TTC549 (cell line): Measurements from ENCODE around the gene RTTN.

Experiments
- FAIRE-seq: peaks from 2 replicates; lab custom pipeline; 2012; peaks lifted over from hg19 to GRCh38; lab: Jason Lieb, UNC

The RTTN gene

GRCh38 chr18:70207181-70207580, 1.7 kb upstream of the RTTN start:
- FAIRE-seq, result no peak

DNA sequence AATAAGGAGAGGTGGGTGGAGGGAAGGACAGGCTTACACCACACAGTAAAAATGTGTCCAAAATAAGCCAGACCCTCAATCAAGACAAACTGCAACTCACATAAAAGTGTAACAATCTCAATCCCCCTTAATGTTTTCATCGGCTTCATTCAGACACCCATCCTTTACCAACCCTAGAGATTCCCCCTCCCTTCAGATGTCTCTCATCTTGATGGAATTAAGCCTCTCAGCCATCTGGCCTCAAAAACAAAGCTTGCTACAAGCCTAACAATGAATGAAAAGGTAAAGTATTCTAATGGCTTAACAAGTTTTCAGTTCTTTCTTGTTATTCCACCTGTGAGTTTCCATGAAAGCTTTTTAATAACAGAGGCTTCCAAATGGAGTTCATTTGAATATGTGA, 5.2 kb downstream of the RTTN start:
- FAIRE-seq, result no peak

DNA sequence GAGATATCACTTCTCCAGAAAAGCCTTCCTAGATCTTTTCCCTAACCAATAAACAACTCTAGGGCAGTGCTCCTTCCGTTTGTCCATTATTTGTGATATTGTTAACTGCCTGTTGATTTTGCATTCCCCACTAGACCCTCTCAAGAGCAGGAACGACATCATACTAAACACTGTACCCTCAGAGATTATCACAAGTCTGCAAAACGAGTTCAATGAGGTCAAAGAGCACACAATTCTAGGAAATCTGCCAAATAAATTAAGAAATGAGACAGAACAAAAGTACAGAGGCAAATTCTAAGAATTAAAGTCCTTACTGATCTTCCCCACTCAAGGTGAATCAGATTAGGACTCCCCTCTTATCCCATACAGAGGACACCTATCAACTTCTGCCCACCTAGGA, 7.6 kb downstream of the RTTN start:
- no peak for FAIRE-seq

GRCh38 chr18:70197026-70197425, 8.5 kb downstream of the RTTN start:
- FAIRE-seq, result no peak

- peak; percentile 87 for FAIRE-seq
Observed at GRCh38 chr18:70195852-70196434, 9.5 kb downstream of the RTTN start.

DNA sequence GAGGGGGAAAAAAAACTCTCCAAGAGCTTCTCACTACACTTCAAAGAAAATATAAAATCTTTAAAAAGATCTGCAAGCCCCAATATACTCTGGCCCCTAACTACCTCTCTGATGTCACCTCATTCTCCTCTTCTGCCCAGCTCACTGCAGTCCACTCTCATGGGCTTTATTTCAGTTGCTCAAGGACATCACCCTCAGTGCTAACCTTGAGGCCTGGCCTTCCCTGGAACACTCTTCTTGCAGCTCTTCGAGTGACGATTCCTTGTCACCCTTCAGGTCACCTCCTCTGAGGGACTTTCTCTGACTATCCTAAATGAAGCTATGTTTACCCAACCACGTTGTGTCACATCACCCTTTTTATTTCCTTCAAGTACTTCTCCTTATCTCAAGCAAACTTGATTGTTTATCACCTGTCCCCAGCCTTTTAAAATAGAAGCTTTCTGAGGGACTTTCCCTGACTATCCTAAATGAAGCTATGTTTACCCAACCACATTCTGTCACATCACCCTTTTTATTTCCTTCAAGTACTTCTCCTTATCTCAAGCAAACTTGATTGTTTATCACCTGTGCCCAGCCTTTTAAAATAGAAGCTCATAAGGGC, 10.4 kb downstream of the RTTN start:
- FAIRE-seq, result no peak

DNA sequence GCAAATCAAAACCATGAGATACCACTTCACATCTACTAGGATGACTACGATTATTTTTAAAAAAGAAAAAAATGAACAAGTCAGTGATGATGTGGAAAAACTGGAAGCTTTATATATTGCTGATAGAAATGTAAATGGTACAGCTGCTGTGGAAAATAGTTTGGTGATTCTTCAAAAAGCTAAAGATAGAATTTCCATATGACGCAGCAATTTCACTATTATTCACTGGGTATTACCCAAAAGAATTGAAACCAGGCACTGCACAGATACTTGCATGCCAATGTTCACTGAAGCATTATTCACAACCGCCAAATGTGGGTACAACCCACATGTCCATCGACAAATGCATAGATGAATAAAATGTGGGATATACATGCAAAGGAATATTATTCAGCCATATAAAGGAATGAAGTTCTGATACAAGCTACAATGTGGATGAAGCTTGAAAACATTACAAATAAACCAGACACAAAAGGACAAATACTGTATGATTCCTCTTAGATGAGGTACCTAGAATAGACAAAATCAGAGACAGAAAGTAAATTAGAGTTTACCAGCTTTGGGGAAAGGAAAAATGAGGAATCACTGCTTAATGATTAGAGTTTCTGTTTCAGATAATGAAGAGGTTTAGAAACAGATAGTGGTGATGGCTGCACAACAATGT, 11.1 kb downstream of the RTTN start:
- FAIRE-seq, result no peak

DNA sequence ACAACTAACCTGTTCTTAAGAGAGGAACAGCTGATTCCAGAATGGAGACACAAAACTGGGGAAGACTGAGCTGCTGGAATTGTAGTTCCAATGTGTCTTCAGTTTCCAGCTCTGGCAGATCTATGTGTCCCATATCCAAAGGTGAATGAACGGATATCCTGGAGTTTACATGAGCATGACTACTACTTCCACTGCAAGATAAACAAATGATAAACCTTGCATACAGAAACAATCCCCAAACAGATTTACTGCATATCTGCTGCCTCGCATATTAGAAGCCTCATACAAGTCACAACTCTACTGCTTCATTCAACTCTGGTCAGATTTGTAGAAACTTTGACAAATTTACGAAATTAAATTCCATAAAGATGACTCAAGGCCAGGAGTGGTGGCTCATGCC, 15.0 kb downstream of the RTTN start:
- FAIRE-seq, result no peak

DNA sequence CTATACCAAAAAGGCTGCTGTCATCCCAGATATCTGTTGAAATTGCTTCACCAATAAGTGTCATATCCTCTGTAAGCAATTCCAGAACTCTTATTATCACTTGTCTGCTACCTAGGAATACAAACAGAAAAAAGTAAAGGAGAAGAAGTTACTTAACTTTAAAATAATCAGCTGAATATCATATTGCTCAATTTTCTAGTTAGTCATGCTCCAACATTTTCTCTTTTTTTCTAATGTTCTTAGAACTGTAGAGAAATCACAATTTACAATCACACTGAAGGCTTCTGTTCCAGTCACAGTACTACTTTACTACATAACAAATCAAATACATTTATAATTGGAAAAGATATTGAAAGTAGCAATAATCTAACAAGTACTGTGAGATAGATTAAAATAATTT, 17.4 kb downstream of the RTTN start:
- FAIRE-seq, result no peak

GRCh38 chr18:70183441-70183840, 22.0 kb downstream of the RTTN start:
- FAIRE-seq, result no peak

DNA sequence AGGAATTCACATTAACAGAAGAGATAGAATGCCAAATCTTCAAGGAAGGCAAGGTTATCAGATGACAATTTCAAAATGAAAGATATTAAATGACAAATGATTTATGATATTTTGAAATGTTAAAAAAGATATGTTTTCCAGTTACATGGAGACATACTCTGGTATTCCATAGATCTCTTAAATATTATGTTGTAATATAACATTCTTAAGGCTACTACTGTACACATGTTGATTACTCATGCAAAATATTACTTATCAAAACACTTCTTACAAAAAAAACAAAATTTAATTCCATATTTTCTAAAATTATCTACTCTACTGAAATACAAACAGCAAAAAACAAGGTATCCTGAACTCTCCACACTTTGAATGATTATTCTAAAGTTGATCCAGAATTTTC, 22.9 kb downstream of the RTTN start:
- FAIRE-seq, result no peak

GRCh38 chr18:70181725-70182124, 23.8 kb downstream of the RTTN start:
- FAIRE-seq, result peak; percentile 28

DNA sequence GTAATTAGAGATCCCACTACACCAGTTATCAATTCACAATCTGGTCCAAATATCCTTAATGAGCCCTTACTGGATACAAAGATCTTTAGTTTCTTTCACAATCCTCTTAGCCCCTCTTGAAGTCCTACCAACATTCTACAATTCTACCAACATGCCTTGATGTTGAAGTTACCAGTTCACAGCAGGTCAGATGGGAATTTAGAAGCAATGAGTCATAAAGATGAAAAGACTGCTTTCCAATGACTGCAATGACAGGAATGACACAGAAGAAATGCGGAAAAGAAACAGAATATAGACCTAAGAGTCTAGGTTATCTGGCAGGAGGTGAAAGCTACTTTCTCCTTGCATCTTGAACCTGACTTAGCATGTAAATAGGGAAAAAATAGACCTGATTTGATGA, 24.5 kb downstream of the RTTN start:
- no peak for FAIRE-seq

GRCh38 chr18:70176537-70176936, 28.9 kb downstream of the RTTN start:
- FAIRE-seq, result no peak

DNA sequence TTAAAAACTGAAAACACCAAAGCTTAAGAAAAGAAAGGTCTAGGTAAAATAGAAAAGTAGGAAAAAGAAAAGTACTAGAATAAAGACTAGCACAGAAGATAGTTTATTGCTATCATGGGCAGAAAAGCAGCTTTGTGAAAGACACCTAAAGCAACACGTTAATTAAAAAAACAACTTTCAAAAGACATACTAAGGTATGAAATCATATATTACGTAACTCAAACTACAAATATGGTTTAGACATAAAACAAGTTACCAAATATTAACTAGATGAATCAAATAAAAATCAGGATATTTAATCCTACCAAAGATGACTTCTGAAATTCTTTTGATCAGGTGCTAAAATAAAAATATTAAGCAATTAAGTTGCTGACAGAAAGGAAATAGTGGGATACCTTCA, 30.3 kb downstream of the RTTN start:
- no peak for FAIRE-seq

- FAIRE-seq, result peak; percentile 90
Observed at GRCh38 chr18:70172225-70172624, 33.3 kb downstream of the RTTN start.

DNA sequence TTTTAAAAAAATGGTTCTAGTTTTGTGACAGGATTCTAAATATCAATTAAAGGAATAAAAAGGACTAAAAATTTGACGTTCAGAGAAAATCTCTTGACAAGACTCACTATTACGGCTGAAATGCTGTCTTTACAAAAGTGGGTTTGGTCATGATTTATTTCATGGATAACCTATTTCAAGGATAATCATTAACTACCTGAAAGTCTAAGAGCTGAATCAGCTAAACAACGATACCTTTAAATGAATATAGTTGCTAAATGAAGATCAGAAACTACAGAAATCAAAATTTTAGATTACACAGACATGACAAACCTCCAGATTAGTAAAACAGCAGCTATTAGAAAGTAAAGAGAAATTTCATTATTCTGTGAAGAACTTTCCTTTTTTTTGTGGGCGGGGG, 35.7 kb downstream of the RTTN start:
- FAIRE-seq, result no peak

DNA sequence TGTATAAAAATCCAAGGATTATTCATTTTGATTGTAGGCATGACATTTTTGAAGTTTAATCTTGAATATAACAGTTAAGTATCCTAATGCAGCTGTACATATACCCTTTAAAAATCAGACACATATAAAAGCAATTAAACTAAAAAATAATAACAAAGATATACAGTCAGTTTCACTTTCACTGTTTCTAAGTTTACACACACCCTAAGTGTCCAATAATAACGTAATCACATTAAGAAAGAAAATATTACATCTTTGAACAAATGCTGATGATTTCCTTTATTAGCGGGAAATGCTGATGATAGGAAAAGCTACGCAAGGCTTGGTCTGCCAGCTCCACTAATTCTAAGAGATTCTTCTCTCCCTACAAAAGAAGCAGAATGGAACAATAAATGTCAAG, 38.8 kb downstream of the RTTN start:
- FAIRE-seq, result no peak

DNA sequence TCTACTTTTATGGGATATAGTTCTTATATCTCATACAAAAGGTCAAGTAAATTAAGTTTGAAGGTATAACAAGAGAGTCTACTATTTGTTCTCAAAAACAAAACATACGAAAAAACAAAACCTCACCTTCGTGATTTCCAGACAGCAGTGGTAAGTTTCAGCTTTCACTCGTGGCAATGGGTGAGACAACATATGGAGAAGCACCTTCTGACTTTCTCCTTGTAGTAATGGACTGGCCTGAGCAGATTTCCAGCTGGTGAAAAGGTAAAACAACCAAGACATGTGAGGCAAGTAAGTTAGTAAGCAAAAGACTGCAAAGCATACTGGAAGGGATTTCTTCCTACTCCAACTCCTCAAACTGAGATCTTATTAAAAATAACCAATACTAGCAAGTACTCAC, 39.6 kb downstream of the RTTN start:
- FAIRE-seq, result no peak

GRCh38 chr18:70160073-70160678, 45.3 kb downstream of the RTTN start:
- no peak for FAIRE-seq

- FAIRE-seq, result no peak
Observed at GRCh38 chr18:70158992-70159717, 46.3 kb downstream of the RTTN start.

- FAIRE-seq, result no peak
Observed at GRCh38 chr18:70156886-70157285, 48.6 kb downstream of the RTTN start.

- FAIRE-seq, result no peak
Observed at GRCh38 chr18:70154591-70155194, 50.8 kb downstream of the RTTN start.
